RWPE1 (cell line): ENCODE results near the gene CUX1.
A peak's percentile ranks its signal among the peaks of the same experiment; 100 is the strongest.
"Not testable (repeated sequence)": the region's sequence is repeated elsewhere in the genome, so short reads cannot be mapped to it uniquely, and the experiment has no call there.

Experiments
- CTCF ChIA-PET: fragments of 350-600 bp; sonication (Branson Sonifier 250); formaldehyde crosslinking; extraction: SDS; loops from one replicate; lab custom pipeline; 2021; lab: Yijun Ruan, JAX
- POLR2A ChIA-PET: fragments of 400-600 bp; formaldehyde crosslinking; extraction: SDS; loops from one replicate; lab custom pipeline; 2020; ENCODE audit warnings: antibody characterized with exemption; ENCODE audit not compliant: low non-redundant PET; lab: Yijun Ruan, JAX
- DNase-seq: peaks from one replicate; pipeline ENCODE4 v3.0.0; 2012; ENCODE audit warnings: low spot score
- H3K27ac ChIP-seq: fragments of 450-650 bp; 2 replicates; pipeline ENCODE4 v1.5.1; 2017
- TF ChIP-seq, protein P1 (sequence below): fragments of 450-650 bp; conservative IDR thresholded peaks from 2 replicates; pipeline ENCODE4 v1.5.1; 2017; ENCODE audit warnings: low read depth, mild to moderate bottlenecking

The CUX1 gene

DNA sequence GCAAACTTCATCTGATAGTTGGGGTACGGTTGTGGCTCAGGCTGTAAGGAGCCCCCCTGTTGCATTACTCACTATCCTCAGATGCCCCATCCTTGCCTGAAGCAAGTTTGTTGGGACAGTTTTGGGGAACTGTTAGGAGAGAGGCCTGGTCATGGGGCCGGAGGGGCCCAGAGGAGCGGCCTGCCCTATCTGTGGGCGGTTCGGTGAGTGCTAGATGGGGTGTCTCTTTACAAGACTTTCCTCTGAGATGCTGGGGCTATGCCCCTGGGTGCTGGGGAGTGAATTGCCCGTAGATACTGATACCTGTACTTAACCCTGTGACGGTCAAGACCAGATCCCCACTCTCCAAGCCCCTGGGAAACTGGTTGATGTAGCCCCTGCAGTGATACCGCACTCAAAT is 12.4 kb downstream of the CUX1 start:
- TF ChIP-seq, protein P1, sequence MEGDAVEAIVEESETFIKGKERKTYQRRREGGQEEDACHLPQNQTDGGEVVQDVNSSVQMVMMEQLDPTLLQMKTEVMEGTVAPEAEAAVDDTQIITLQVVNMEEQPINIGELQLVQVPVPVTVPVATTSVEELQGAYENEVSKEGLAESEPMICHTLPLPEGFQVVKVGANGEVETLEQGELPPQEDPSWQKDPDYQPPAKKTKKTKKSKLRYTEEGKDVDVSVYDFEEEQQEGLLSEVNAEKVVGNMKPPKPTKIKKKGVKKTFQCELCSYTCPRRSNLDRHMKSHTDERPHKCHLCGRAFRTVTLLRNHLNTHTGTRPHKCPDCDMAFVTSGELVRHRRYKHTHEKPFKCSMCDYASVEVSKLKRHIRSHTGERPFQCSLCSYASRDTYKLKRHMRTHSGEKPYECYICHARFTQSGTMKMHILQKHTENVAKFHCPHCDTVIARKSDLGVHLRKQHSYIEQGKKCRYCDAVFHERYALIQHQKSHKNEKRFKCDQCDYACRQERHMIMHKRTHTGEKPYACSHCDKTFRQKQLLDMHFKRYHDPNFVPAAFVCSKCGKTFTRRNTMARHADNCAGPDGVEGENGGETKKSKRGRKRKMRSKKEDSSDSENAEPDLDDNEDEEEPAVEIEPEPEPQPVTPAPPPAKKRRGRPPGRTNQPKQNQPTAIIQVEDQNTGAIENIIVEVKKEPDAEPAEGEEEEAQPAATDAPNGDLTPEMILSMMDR: no peak
- CTCF ChIA-PET: no interaction called here
- peak overlapping the region; percentile 6; the same call in 1 of the 2 replicates for H3K27ac ChIP-seq
- POLR2A ChIA-PET: no interaction called here
- DNase-seq: no peak

DNA sequence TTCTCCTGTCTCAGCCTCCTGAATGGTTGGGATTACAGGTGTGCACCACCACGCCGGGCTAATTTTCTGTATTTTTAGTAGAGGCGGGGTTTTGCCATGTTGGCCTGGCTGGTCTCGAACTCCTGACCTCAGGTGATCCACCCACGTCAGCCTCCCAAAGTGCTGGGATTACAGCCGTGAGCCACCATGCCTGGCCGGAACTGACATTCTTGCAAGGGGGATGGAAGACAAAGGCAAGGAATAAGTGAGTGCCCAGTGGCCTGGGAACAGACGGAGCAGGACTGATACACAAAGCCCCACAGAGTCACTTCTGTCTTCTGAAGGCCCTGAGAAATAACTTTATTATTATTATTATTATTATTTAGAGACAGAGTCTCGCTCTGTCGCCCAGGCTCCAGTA is 14.0 kb downstream of the CUX1 start:
- CTCF ChIA-PET: not testable (repeated sequence)

GRCh38 chr7:101832205-101832631 is 14.8 kb downstream of the CUX1 start:
- ChIA-PET CTCF (interaction anchor here (0.5 kb wide), 1 partner anchor 265 kb away, joined by 3 read pairs; no protein-coding TSS in a partner anchor), POLR2A (no interaction called here)
- TF ChIP-seq, protein P1: no peak
- DNase-seq: no peak
- H3K27ac ChIP-seq: peak overlapping the region; percentile 13

More for the DNA sequence above, 14.0 kb downstream of the CUX1 start:
- DNase-seq, POLR2A ChIA-PET, H3K27ac ChIP-seq: not testable (repeated sequence)

DNA sequence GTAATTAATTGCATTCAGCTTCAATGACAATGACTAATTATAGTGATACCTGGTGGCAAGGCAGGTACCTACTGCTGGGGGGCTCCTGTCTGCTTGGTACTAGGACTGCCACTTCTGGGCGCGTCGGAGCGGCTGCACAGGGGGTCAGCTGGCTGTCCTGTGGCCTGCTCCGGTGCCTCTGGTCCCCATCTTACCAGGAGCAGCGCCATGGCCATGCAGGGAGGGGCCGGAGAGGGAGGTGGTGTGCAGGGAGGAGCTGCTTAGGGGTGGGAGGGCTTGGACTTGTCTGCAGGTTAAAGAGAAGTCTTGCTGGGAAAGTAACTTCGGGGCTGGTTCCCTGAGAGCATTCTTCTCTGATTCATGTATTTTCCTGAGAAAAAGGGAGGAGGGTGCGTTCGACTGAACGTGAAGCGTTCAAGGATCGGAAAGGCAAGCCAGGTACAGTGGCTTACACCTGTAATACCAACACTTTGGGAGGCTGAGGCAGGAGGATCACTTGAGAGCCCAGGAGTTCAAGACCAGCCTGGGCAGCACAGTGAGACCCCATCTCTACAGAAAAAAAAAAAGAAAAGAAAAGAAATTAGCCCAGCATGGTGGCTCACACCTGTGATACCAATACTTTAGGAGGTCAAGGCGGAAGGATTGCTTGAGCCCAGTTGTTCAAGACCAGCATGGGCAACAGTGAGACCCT is 15.4 kb downstream of the CUX1 start:
- H3K27ac ChIP-seq: peak overlapping the region; percentile 13
- ChIA-PET CTCF (interaction anchor here (0.5 kb wide), 1 partner anchor 266 kb away, joined by 3 read pairs; no protein-coding TSS in a partner anchor), POLR2A (no interaction called here)
- TF ChIP-seq, protein P1: no peak
- no peak for DNase-seq

GRCh38 chr7:101833799-101834198 is 16.4 kb downstream of the CUX1 start:
- no peak for DNase-seq
- ChIA-PET CTCF (interaction anchor here (0.6 kb wide), 1 partner anchor 19 kb away, joined by 3 read pairs; no protein-coding TSS in a partner anchor), POLR2A (no interaction called here)
- TF ChIP-seq, protein P1: no peak
- H3K27ac ChIP-seq: peak overlapping the region; percentile 38

DNA sequence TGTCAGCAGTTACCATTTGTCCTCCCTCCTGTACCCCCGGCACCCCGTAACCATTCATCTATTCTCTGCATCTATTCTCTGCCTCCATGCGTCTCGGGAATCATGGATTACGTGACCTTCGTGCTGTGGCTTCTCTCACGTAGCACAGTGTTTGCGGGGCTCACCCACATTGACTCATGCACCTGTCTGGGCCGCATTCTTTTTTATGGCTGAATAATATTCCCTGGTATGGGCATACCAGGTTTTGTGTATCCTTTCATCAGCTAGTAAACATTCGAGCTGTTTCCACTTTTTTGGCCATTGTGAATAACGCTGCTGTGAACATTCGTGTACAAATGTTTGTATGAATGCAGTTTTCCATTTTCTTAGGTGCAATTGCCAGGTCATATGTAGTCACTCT is 17.7 kb downstream of the CUX1 start:
- TF ChIP-seq, protein P1: no peak
- no peak overlapping the region for H3K27ac ChIP-seq
- DNase-seq: no peak
- ChIA-PET POLR2A (no interaction called here), CTCF (interaction anchor here (0.5 kb wide), 1 partner anchor 292 kb away, joined by 3 read pairs; no protein-coding TSS in a partner anchor)

DNA sequence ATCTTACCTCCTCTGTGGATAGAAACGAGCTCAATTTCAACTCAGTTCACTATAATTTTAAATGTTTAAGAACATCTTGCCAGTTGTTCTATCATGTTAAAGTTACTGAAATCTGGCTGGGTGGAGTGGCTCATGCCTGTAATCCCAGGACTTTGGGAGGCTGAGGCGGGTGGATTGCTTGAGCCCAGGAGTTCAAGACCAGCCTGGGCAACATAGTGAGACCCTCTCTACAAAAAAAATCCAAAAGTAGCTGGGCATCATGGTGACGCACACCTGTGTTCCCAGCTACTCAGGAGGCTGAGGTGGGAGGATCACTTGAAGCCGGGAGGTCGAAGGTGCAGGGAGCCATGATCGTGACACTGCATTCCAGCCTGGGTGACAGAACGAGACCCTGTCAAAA is 20.0 kb downstream of the CUX1 start:
- CTCF ChIA-PET: not testable (repeated sequence)

More for the DNA sequence above, 20.0 kb downstream of the CUX1 start:
- H3K27ac ChIP-seq, DNase-seq, POLR2A ChIA-PET: not testable (repeated sequence)
